Stimulated activated CD4-positive, alpha-beta T cell treated with anti-CD3 and anti-CD28 coated beads, Interleukin-1b, Interleukin-23, amount 100 ng/mL, for 48 hours (primary cell): ENCODE data around the gene RASL10A.

Experiments
- DNase-seq: peaks from one replicate; pipeline ENCODE4 v3.0.0-alpha.2; 2020

The RASL10A gene

DNA sequence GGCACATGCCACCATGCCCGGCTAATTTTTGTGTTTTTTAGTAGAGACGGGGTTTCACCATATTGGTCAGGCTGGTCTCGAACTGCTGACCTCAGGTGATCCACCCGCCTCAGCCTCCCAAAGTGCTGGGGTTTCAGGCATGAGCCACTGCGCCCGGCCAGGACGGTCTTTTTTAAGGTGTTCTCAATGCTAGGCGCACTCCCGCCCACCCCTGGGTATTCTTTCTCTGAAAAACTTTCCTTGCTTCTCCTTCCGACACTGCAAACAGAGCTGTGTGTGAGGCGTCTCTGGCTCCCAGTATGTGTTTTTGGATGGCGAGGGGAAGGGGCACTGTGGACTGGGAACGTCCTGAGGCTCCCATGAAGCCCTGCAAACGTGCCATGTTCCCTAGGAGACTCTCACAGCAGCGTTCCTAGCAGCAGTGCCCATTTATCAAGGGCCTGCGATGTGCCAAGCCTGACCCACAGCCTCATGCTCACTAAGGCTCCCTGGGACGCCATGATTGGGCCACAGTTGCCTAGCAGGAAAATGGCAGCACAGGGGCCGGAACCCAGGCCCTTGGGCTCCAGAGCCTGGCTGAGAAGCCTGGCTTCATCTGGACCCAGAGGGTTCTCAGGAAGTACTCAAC lies 2.4 kb upstream of the RASL10A start:
- no peak for DNase-seq

GRCh38 chr22:29316141-29316828 lies 788 bp upstream of the RASL10A start:
- no peak for DNase-seq

GRCh38 chr22:29314537-29315285 lies 786 bp downstream of the RASL10A start:
- DNase-seq = no peak

DNA sequence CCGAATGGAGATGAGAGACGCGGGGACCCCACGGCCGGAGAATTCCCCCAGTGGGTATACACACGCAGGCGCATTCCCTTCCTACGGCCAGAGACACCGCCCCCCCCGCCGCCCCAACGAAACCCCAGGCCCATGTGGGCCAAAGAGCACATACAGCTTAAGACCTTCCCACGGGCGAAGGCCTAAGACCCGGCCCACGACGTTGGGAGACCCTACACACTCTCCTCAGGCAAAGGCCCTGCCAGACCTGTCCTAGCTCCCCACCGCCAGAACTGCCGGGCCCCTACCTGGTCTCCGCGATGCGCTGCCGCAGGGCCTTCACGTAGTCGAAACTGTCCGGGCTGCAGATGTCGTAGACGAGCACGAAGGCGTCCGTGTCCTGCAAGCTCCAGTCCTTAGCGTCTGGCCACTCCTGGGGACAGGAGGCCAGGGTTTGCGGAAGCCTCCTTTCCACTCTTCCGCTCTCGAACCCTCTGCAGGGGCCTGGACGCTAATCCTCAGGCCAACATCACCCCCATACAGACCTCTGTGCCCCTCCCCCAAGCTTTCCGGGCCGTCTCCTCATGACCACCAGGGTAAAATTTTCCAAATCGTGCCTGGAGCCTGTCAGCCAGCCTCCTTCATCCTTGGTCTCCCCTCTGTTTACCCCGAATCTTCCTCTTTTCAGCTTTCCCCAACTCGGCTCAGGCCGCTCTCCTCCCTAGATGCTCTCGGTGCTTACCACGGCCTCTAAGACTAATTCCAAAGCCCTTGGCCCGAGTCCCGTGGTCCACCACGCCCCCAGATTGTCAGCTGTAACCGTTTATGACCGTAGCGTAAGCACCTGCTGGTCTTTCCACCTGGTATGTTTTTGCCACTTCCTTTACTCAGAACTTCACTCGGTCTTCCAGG lies 1.7 kb downstream of the RASL10A start:
- DNase-seq = no peak

- peak; percentile 40 for DNase-seq
Observed at GRCh38 chr22:29313126-29313575, 2.3 kb downstream of the RASL10A start.

GRCh38 chr22:29312218-29313125 lies 3.0 kb downstream of the RASL10A start:
- DNase-seq = no peak

- no peak for DNase-seq
Observed at GRCh38 chr22:29311464-29312217, 3.9 kb downstream of the RASL10A start.

- peak; percentile 63 for DNase-seq
Observed at GRCh38 chr22:29310863-29311339, 4.6 kb downstream of the RASL10A start.

DNA sequence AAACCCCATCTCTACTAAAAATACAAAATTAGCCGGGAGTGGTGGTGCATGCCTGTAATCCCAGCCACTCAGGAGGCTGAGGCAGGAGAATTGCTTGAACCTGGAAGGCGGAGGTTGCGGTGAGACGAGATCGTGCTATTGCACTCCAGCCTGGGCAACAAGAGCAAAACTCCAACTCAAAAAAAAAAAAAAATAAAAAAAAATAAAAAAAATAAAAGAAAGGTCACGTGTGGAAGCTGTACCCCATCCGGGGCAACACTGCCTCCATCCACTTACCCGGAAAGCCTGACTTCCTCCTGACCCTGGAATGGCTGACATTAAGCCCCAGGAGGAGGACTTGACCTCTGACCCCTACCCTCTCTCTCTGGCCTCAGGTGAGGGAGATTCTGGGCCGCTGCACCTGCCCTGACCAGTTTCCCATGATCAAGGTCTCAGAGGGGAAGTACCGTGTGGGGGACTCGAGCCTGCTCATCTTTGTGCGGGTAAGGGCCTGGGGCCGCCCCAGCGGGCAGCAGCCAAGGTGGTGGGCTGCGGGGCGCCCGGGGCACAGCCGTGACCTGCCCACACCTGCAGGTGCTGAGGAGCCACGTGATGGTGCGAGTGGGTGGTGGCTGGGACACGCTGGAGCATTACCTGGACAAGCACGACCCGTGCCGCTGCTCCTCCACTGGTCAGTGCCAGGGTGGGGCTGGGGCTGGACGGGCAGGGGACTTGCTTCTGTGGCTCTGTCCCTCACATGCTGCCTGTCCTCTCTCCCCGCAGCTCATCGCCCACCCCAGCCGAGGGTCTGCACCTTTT lies 5.2 kb downstream of the RASL10A start:
- DNase-seq = no peak

GRCh38 chr22:29309332-29310064 lies 6.0 kb downstream of the RASL10A start:
- no peak for DNase-seq

- no peak for DNase-seq
Observed at GRCh38 chr22:29308791-29309262, 6.7 kb downstream of the RASL10A start.

- DNase-seq = no peak
Observed at GRCh38 chr22:29308148-29308790, 7.2 kb downstream of the RASL10A start.

DNA sequence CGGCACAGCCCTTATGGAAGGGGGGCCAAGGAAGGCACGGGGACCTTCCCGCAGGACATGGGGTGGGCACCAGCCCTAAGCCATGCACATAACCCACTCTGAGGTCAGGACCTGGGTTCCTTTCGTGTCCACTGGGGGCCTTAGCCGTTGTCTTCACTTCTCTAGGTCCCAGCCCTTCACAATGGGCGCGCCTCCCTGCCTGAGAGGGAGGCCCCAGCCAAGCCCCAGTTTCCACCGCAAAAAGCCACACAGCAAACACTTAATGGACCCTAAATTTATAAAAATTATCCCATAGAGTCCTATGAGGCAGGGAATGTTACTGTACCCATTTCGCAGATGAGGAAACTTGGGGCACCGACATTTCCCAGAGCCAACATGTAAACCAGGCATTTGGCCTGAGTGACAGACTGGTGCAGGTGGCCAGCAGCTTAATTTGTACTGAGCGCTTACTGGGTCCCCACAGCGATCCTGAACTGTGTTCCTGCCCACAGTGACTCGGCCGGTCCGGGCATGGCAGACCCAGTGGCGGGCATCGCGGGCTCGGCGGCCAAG lies 7.8 kb downstream of the RASL10A start:
- DNase-seq = no peak

GRCh38 chr22:29306835-29307595 lies 8.5 kb downstream of the RASL10A start:
- no peak for DNase-seq

- peak; percentile 43 for DNase-seq
Observed at GRCh38 chr22:29306175-29306834, 9.2 kb downstream of the RASL10A start, which contains the start of gene GAS2L1. TSS of gene GAS2L1 (plus strand) at chr22:29306650. CDS start at chr22:29308106, 1,456 bp downstream.

DNA sequence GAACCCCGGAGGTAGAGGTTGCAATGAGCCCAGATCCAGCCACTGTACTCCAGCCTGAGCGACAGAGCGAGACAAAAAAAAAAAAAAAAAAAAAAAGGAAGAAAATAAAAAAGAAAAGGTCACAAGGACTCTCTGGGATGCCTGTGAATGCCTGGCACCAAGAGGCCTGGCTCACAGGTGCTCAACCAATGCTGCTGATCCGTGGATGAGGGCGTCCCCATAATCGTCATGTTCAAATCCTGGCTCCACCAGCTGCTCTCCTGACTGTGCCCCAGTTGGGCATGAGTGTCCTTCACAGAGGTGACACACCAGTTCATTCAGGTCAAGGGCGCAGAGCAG lies 9.7 kb downstream of the RASL10A start:
- DNase-seq = no peak
